MCF 10A (cell line): ENCODE results near the gene LIF. TPM values are rescaled to one million over a fixed set of nuclear protein-coding genes. Genes with fewer than 3 reads are reported as not detected.

Experiments used
- BruUV-seq: library from RNA; stranded (reverse); fragments of 400-500 nt; replicated peaks from 2 replicates; lab custom pipeline; 2021; lab: Mats Ljungman, UMichigan
- CTCF ChIA-PET: fragments of 300-600 bp; sonication (Branson Sonifier 250); formaldehyde crosslinking; extraction: SDS; loops from one replicate; lab custom pipeline; 2021; ENCODE audit warnings: antibody characterized with exemption, inconsistent platforms; lab: Yijun Ruan, JAX
- POLR2A ChIA-PET: fragments of 300-600, 350-650 bp; sonication (Branson Sonifier 250); formaldehyde crosslinking; extraction: SDS; loops from one replicate; lab custom pipeline; 2020; ENCODE audit warnings: antibody characterized with exemption, inconsistent platforms; lab: Yijun Ruan, JAX
- DNase-seq: peaks from one replicate; pipeline ENCODE4 v3.0.0-alpha.2; 2018; ENCODE audit not compliant: unreplicated experiment
- H3K27ac Mint-ChIP-seq: one replicate; pipeline ENCODE4 v1.8.0; 2022; ENCODE audit warnings: mild to moderate bottlenecking, low read depth, mixed read lengths; ENCODE audit not compliant: unreplicated experiment
- H3K27me3 Mint-ChIP-seq: one replicate; pipeline ENCODE4 v1.8.0; 2022; ENCODE audit warnings: mixed read lengths; ENCODE audit not compliant: insufficient read depth, unreplicated experiment
- H3K36me3 Mint-ChIP-seq: one replicate; pipeline ENCODE4 v1.8.0; 2022; ENCODE audit warnings: mild to moderate bottlenecking, moderate library complexity, mixed read lengths; ENCODE audit not compliant: insufficient read depth, unreplicated experiment
- H3K4me1 Mint-ChIP-seq: one replicate; pipeline ENCODE4 v1.8.0; 2022; ENCODE audit warnings: mixed read lengths; ENCODE audit not compliant: insufficient read depth, unreplicated experiment
- H3K4me3 Mint-ChIP-seq: one replicate; pipeline ENCODE4 v1.8.0; 2022; ENCODE audit warnings: mild to moderate bottlenecking, moderate library complexity, mixed read lengths; ENCODE audit not compliant: unreplicated experiment
- H3K9me3 Mint-ChIP-seq: one replicate; pipeline ENCODE4 v1.8.0; 2022; ENCODE audit warnings: mixed read lengths; ENCODE audit not compliant: unreplicated experiment
- CTCF ChIP-seq: fragments of 200-600 bp; IDR thresholded peaks from one replicate; pipeline ENCODE4 v1.8.0; 2022; ENCODE audit warnings: antibody characterized with exemption, mild to moderate bottlenecking; ENCODE audit not compliant: unreplicated experiment
- intact Hi-C: fragments of 100-400 bp; cut with micrococcal nuclease; formaldehyde crosslinking; loops from 2 replicates; pipeline ENCODE4 v1.14.1; 2022
- total RNA-seq: library from RNA; stranded (reverse); gene quantifications from 2 replicates; pipeline ENCODE4 v1.2.3, GENCODE V29; 2022

LIF gene
- total RNA-seq, 1 experiment from 2014 or later, result 19.3 TPM

- no peak for TF ChIP-seq CTCF
- H3K4me3 Mint-ChIP-seq, result no peak overlapping the region
- no peaks in the 10 kb centered on the region for H3K36me3 Mint-ChIP-seq
- H3K27me3 Mint-ChIP-seq, result no peaks in the 10 kb centered on the region
- H3K4me1 Mint-ChIP-seq, result peaks cover 26% of the 10 kb centered on the region
- H3K9me3 Mint-ChIP-seq, result no peaks in the 10 kb centered on the region
- CTCF ChIA-PET, result interaction anchor here (1.3 kb wide), 1 partner anchor 133 kb away, joined by 5 read pairs; no protein-coding TSS in a partner anchor
- no peak overlapping the region for H3K27ac Mint-ChIP-seq
- intact Hi-C loops, result no loop called here
- DNase-seq, result no peak
- POLR2A ChIA-PET, result interaction anchor here (0.7 kb wide), 1 partner anchor 119 kb away, joined by 5 read pairs; no protein-coding TSS in a partner anchor
- BruUV-seq, result no TSS peak
Measured at GRCh38 chr22:30240541-30241417, 5.8 kb downstream of the LIF start.

- no peaks in the 10 kb centered on the region for H3K27me3 Mint-ChIP-seq
- no peak overlapping the region for H3K27ac Mint-ChIP-seq
- no TSS peak for BruUV-seq
- TF ChIP-seq CTCF, result no peak
- DNase-seq, result no peak
- H3K9me3 Mint-ChIP-seq, result no peaks in the 10 kb centered on the region
- CTCF ChIA-PET, result interaction anchor here (0.6 kb wide), 1 partner anchor 99 kb away, joined by 3 read pairs; no protein-coding TSS in a partner anchor
- intact Hi-C loops, result no loop called here
- H3K36me3 Mint-ChIP-seq, result no peaks in the 10 kb centered on the region
- H3K4me1 Mint-ChIP-seq, result peaks cover 32% of the 10 kb centered on the region
- POLR2A ChIA-PET, result interaction anchor here (0.7 kb wide), 1 partner anchor 118 kb away, joined by 5 read pairs; no protein-coding TSS in a partner anchor
- no peak overlapping the region for H3K4me3 Mint-ChIP-seq
Measured at GRCh38 chr22:30239488-30240405, 6.8 kb downstream of the LIF start.

GRCh38 chr22:30238661-30239487 lies 7.7 kb downstream of the LIF start:
- H3K4me3 Mint-ChIP-seq, result no peak overlapping the region
- no peaks in the 10 kb centered on the region for H3K36me3 Mint-ChIP-seq
- H3K27ac Mint-ChIP-seq, result no peak overlapping the region
- no peak for DNase-seq
- no peaks in the 10 kb centered on the region for H3K27me3 Mint-ChIP-seq
- TF ChIP-seq CTCF, result no peak
- ChIA-PET POLR2A (interaction anchor here (0.7 kb wide), 1 partner anchor 130 kb away, joined by 3 read pairs; no protein-coding TSS in a partner anchor), CTCF (interaction anchor here (0.6 to 1.0 kb wide), 2 partner anchors 22 to 99 kb away, joined by 3 read pairs; no protein-coding TSS in a partner anchor)
- no peaks in the 10 kb centered on the region for H3K9me3 Mint-ChIP-seq
- intact Hi-C loops, result no loop called here
- BruUV-seq, result no TSS peak
- H3K4me1 Mint-ChIP-seq, result peaks cover 23% of the 10 kb centered on the region
